Panc1 (cell line): Measurements from ENCODE around the gene ZBTB20.

Source experiments
- CTCF ChIP-seq: fragments of 450-650 bp; IDR thresholded peaks from 2 replicates; pipeline ENCODE4 v1.5.1; 2017; ENCODE audit warnings: mild to moderate bottlenecking
- REST ChIP-seq, 2 experiments: IDR thresholded peaks; 2 replicates each; pipeline ENCODE4 v1.6.1; 2011 to 2012; ENCODE audit warnings: low read depth in 2 of 2, control low read depth in 1 of 2, low read length in 1 of 2, mild to moderate bottlenecking in 1 of 2, moderate library complexity in 1 of 2; ENCODE audit not compliant: insufficient read depth in 1 of 2

GRCh38 chr3:114873591-114873990 is 273.5 kb downstream of the ZBTB20 start:
- no peak for TF ChIP-seq CTCF
- TF ChIP-seq REST (IDR thresholded peaks at IDR 0.05; ENCODE audit: insufficient read depth in 1 of 2, low read depth in 2 of 2, low read length in 1 of 2), result no peak
